ENCODE measurements around the gene EYA2. TPM values are rescaled to one million over a fixed set of nuclear protein-coding genes. Genes with fewer than 3 reads are reported as not detected.

EYA2 gene
- total RNA-seq, 1 donor, result 17.7 TPM

- no peak for DNase-seq (ENCODE audit: insufficient read length, low spot score, missing footprints)
- no peaks in the 10 kb centered on the region for H3K4me1 ChIP-seq (ENCODE audit: insufficient read depth, low read length)
- no peak overlapping the region for H2AFZ ChIP-seq (ENCODE audit: low read length)
- no peaks in the 10 kb centered on the region for H3K9me3 ChIP-seq (ENCODE audit: low read depth, low read length)
- H3K4me2 ChIP-seq (ENCODE audit: insufficient read depth, low read length), result no peak overlapping the region
- peaks cover 2% of the 10 kb centered on the region for H4K20me1 ChIP-seq (ENCODE audit: insufficient read depth, low read length)
- H3K27ac ChIP-seq (ENCODE audit: low read depth, low read length), result no peak overlapping the region
- H3K36me3 ChIP-seq (ENCODE audit: insufficient read depth, low read length), result no peaks in the 10 kb centered on the region
- no peak for TF ChIP-seq CTCF (IDR thresholded peaks at IDR 0.05; ENCODE audit: extremely low read depth, low read depth, low read length)
- peaks cover 3% of the 10 kb centered on the region for H3K27me3 ChIP-seq (ENCODE audit: insufficient read depth, low read length)
- H3K79me2 ChIP-seq (ENCODE audit: insufficient read depth, low read length), result no peaks in the 10 kb centered on the region
- H3K4me3 ChIP-seq (ENCODE audit: insufficient read depth, low read length), result no peak overlapping the region
Observed at GRCh38 chr20:47054506-47054905, 159.9 kb downstream of the EYA2 start.

- Histone ChIP-seq H3K4me1 (ENCODE audit: insufficient read depth, low read length) (no peaks in the 10 kb centered on the region), H3K79me2 (ENCODE audit: insufficient read depth, low read length) (no peaks in the 10 kb centered on the region), H2AFZ (ENCODE audit: low read length) (no peak overlapping the region), H3K36me3 (ENCODE audit: insufficient read depth, low read length) (no peaks in the 10 kb centered on the region), H3K4me2 (ENCODE audit: insufficient read depth, low read length) (no peak overlapping the region), H3K27me3 (ENCODE audit: insufficient read depth, low read length) (peaks cover 3% of the 10 kb centered on the region), H3K9me3 (ENCODE audit: low read depth, low read length) (no peaks in the 10 kb centered on the region), H4K20me1 (ENCODE audit: insufficient read depth, low read length) (peaks cover 2% of the 10 kb centered on the region), H3K4me3 (ENCODE audit: insufficient read depth, low read length) (no peak overlapping the region), H3K27ac (ENCODE audit: low read depth, low read length) (no peak overlapping the region)
- TF ChIP-seq CTCF (IDR thresholded peaks at IDR 0.05; ENCODE audit: extremely low read depth, low read depth, low read length), result no peak
- DNase-seq (ENCODE audit: insufficient read length, low spot score, missing footprints), result no peak
Observed at GRCh38 chr20:47054945-47055344, 160.3 kb downstream of the EYA2 start.

GRCh38 chr20:47055699-47056369 lies 161.2 kb downstream of the EYA2 start:
- no peak overlapping the region for H2AFZ ChIP-seq (ENCODE audit: low read length)
- H3K4me1 ChIP-seq (ENCODE audit: insufficient read depth, low read length), result no peaks in the 10 kb centered on the region
- H4K20me1 ChIP-seq (ENCODE audit: insufficient read depth, low read length), result peaks cover 2% of the 10 kb centered on the region
- H3K79me2 ChIP-seq (ENCODE audit: insufficient read depth, low read length), result no peaks in the 10 kb centered on the region
- H3K36me3 ChIP-seq (ENCODE audit: insufficient read depth, low read length), result no peaks in the 10 kb centered on the region
- DNase-seq (ENCODE audit: insufficient read length, low spot score, missing footprints), result no peak
- no peak overlapping the region for H3K4me3 ChIP-seq (ENCODE audit: insufficient read depth, low read length)
- H3K9me3 ChIP-seq (ENCODE audit: low read depth, low read length), result no peaks in the 10 kb centered on the region
- no peak overlapping the region for H3K4me2 ChIP-seq (ENCODE audit: insufficient read depth, low read length)
- no peak for TF ChIP-seq CTCF (IDR thresholded peaks at IDR 0.05; ENCODE audit: extremely low read depth, low read depth, low read length)
- peaks cover under 1% of the 10 kb centered on the region for H3K27me3 ChIP-seq (ENCODE audit: insufficient read depth, low read length)
- H3K27ac ChIP-seq (ENCODE audit: low read depth, low read length), result no peak overlapping the region

GRCh38 chr20:47057661-47058060 lies 163.0 kb downstream of the EYA2 start:
- TF ChIP-seq CTCF (IDR thresholded peaks at IDR 0.05; ENCODE audit: extremely low read depth, low read depth, low read length), result no peak
- no peaks in the 10 kb centered on the region for H3K36me3 ChIP-seq (ENCODE audit: insufficient read depth, low read length)
- no peak overlapping the region for H3K4me3 ChIP-seq (ENCODE audit: insufficient read depth, low read length)
- no peak overlapping the region for H2AFZ ChIP-seq (ENCODE audit: low read length)
- no peak overlapping the region for H3K4me2 ChIP-seq (ENCODE audit: insufficient read depth, low read length)
- no peaks in the 10 kb centered on the region for H3K9me3 ChIP-seq (ENCODE audit: low read depth, low read length)
- H3K27me3 ChIP-seq (ENCODE audit: insufficient read depth, low read length), result no peaks in the 10 kb centered on the region
- H3K4me1 ChIP-seq (ENCODE audit: insufficient read depth, low read length), result no peaks in the 10 kb centered on the region
- H3K79me2 ChIP-seq (ENCODE audit: insufficient read depth, low read length), result no peaks in the 10 kb centered on the region
- H3K27ac ChIP-seq (ENCODE audit: low read depth, low read length), result no peak overlapping the region
- no peak for DNase-seq (ENCODE audit: insufficient read length, low spot score, missing footprints)
- peaks cover 2% of the 10 kb centered on the region for H4K20me1 ChIP-seq (ENCODE audit: insufficient read depth, low read length)
